ENCODE data around the gene NKAIN1.

DNA sequence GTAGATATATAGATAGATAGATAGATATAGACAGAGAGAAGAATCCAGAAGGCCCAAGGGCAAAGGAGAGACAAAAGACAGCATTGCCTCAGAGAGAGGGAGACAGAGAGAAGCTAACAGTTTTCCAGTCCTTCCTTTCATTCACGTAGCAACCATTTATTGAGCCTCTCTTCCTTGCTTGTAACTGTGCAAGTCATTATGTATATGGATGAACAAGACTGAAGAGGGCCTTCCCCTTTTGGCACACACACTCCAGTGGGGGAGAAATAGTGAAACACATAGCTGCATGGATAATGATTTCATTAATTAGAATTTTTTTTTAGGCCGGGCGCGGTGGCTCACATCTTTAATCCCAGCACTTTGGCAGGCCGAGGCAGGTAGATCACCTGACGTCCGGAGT lies 99.4 kb downstream of the NKAIN1 start:
- no peak for TF ChIP-seq POLR2A (IDR thresholded peaks at IDR 0.05)
- TF ChIP-seq, protein P1, sequence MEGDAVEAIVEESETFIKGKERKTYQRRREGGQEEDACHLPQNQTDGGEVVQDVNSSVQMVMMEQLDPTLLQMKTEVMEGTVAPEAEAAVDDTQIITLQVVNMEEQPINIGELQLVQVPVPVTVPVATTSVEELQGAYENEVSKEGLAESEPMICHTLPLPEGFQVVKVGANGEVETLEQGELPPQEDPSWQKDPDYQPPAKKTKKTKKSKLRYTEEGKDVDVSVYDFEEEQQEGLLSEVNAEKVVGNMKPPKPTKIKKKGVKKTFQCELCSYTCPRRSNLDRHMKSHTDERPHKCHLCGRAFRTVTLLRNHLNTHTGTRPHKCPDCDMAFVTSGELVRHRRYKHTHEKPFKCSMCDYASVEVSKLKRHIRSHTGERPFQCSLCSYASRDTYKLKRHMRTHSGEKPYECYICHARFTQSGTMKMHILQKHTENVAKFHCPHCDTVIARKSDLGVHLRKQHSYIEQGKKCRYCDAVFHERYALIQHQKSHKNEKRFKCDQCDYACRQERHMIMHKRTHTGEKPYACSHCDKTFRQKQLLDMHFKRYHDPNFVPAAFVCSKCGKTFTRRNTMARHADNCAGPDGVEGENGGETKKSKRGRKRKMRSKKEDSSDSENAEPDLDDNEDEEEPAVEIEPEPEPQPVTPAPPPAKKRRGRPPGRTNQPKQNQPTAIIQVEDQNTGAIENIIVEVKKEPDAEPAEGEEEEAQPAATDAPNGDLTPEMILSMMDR (IDR thresholded peaks at IDR 0.05), result no peak

Data from testis (tissue), 2 donors.